Cardiac muscle cell (in vitro differentiated cells and primary cell): ENCODE data around the gene ARFGAP1. TPM values are rescaled to one million over a fixed set of nuclear protein-coding genes. Genes with fewer than 3 reads are reported as not detected.

Experiments used
- DNase-seq, 2 donors: peaks; one replicate each; pipeline versions ENCODE4 v3.0.0 to v3.0.0-alpha.2; 2010 to 2017; ENCODE audit warnings: low read depth in 1 of 2, low spot score in 1 of 2
- H3K27ac ChIP-seq: fragments of 200-600 bp; sonication (generic); 2 replicates; pipeline ENCODE4 v1.5.1; 2016
- H3K27me3 ChIP-seq: fragments of 200-600 bp; sonication (generic); 2 replicates; pipeline ENCODE4 v1.6.0; 2016; ENCODE audit warnings: control low read depth
- H3K36me3 ChIP-seq: fragments of 200-600 bp; sonication (generic); 2 replicates; pipeline ENCODE4 v1.5.1; 2016; ENCODE audit warnings: control low read depth
- H3K4me1 ChIP-seq: fragments of 200-600 bp; sonication (generic); 2 replicates; pipeline ENCODE4 v1.8.1; 2017; ENCODE audit warnings: low read depth, mild to moderate bottlenecking, mixed run types
- H3K4me3 ChIP-seq: fragments of 200-600 bp; sonication (generic); 2 replicates; pipeline ENCODE4 v1.5.1; 2016; ENCODE audit warnings: mild to moderate bottlenecking
- H3K9me3 ChIP-seq: fragments of 200-600 bp; sonication (generic); 2 replicates; pipeline ENCODE4 v1.5.1; 2017; ENCODE audit warnings: low read depth, mild to moderate bottlenecking, control low read depth
- CTCF ChIP-seq: IDR thresholded peaks from 2 replicates; pipeline ENCODE4 v1.5.1; 2012; ENCODE audit warnings: low read depth, mild to moderate bottlenecking, low read length
- polyA plus RNA-seq: library from polyadenylated mRNA; unstranded; fragments of >200 nt; fragmentation: Nextera tagmentation; extraction: Ambion mirVana; gene quantifications from 2 replicates; pipeline ENCODE4 v1.2.1, GENCODE V29; 2016
- total RNA-seq: library from RNA; depleted of rRNA; stranded (reverse); fragments of >200 nt; gene quantifications from 2 replicates; pipeline ENCODE4 v1.2.3, GENCODE V29; 2016

The ARFGAP1 gene
- total and polyA plus RNA-seq, 2 experiments from 2014 or later, result 85.3 to 96.5 TPM

- no peaks in the 10 kb centered on the region for H3K4me1 ChIP-seq
- no peak overlapping the region for H3K27ac ChIP-seq
- H3K4me3 ChIP-seq, result no peak overlapping the region
- TF ChIP-seq CTCF, result no peak
- DNase-seq, result no peak
- no peaks in the 10 kb centered on the region for H3K9me3 ChIP-seq
- no peaks in the 10 kb centered on the region for H3K36me3 ChIP-seq
- H3K27me3 ChIP-seq, result no peaks in the 10 kb centered on the region
Measured at GRCh38 chr20:63316502-63316921, 43.9 kb downstream of the ARFGAP1 start.

GRCh38 chr20:63317061-63317460 is 44.4 kb downstream of the ARFGAP1 start:
- Histone ChIP-seq H3K4me1 (no peaks in the 10 kb centered on the region), H3K4me3 (no peak overlapping the region), H3K36me3 (no peaks in the 10 kb centered on the region), H3K9me3 (no peaks in the 10 kb centered on the region), H3K27me3 (no peaks in the 10 kb centered on the region), H3K27ac (no peak overlapping the region)
- no peak for DNase-seq
- no peak for TF ChIP-seq CTCF

- no peaks in the 10 kb centered on the region for H3K9me3 ChIP-seq
- no peak overlapping the region for H3K27ac ChIP-seq
- H3K4me1 ChIP-seq, result no peaks in the 10 kb centered on the region
- H3K27me3 ChIP-seq, result no peaks in the 10 kb centered on the region
- no peak overlapping the region for H3K4me3 ChIP-seq
- DNase-seq, result no peak
- TF ChIP-seq CTCF, result no peak
- no peaks in the 10 kb centered on the region for H3K36me3 ChIP-seq
Measured at GRCh38 chr20:63317601-63318291, 45.1 kb downstream of the ARFGAP1 start.

GRCh38 chr20:63318391-63319163 is 46.0 kb downstream of the ARFGAP1 start:
- Histone ChIP-seq H3K4me1 (no peaks in the 10 kb centered on the region), H3K27ac (no peak overlapping the region), H3K4me3 (no peak overlapping the region), H3K36me3 (no peaks in the 10 kb centered on the region), H3K9me3 (no peaks in the 10 kb centered on the region), H3K27me3 (no peaks in the 10 kb centered on the region)
- TF ChIP-seq CTCF, result no peak
- DNase-seq, result no peak

GRCh38 chr20:63319164-63320040 is 46.8 kb downstream of the ARFGAP1 start:
- Histone ChIP-seq H3K27me3 (peaks cover 5% of the 10 kb centered on the region), H3K4me1 (no peaks in the 10 kb centered on the region), H3K27ac (no peak overlapping the region), H3K4me3 (no peak overlapping the region), H3K36me3 (no peaks in the 10 kb centered on the region), H3K9me3 (no peaks in the 10 kb centered on the region)
- no peak for DNase-seq
- TF ChIP-seq CTCF, result no peak
